AG04449 (cell line): ENCODE results near the gene TMEM255B.
"Not testable (repeated sequence)": the region's sequence is repeated elsewhere in the genome, so short reads cannot be mapped to it uniquely, and the experiment has no call there.

Source experiments
- CTCF ChIA-PET: fragments of 350-600 bp; formaldehyde crosslinking; extraction: SDS; loops from one replicate; lab custom pipeline; 2021; ENCODE audit warnings: antibody characterized with exemption; lab: Yijun Ruan, JAX
- POLR2A ChIA-PET: fragments of 400-600, 350-600 bp; formaldehyde crosslinking; extraction: SDS; loops from one replicate; lab custom pipeline; 2020; ENCODE audit warnings: antibody characterized with exemption, inconsistent platforms; lab: Yijun Ruan, JAX
- DNase-seq: peaks from one replicate; pipeline ENCODE4 v3.0.0-alpha.2; 2010; ENCODE audit warnings: low read depth, low spot score
- H3K4me3 ChIP-seq: 2 replicates; pipeline ENCODE4 v1.5.1; 2011; ENCODE audit warnings: low read depth, mild to moderate bottlenecking, control low read depth, low read length
- TF ChIP-seq, protein P1 (sequence below): IDR thresholded peaks from one replicate; pipeline ENCODE4 v1.5.1; 2011; ENCODE audit warnings: mild to moderate bottlenecking, moderate library complexity, low read length, control low read depth, inconsistent platforms; ENCODE audit not compliant: insufficient read depth; ENCODE audit errors: missing control alignments

Gene TMEM255B

DNA sequence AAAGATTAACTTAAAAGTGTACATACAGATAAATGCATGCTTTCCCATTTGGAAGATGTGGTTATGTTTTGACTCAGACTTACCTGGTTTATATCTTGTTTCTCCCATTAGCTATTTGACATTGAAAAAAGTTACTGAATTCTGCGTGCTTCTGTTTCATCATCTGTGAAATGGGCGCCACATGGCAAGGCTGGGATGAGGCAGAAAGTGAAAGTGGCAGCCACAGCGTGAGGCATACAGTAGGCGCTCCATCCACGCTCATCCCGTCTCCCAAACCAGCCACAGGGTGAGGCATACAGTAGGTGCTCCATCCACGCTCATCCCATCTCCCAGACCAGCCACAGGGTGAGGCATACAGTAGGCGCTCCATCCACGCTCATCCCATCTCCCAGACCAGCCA is 14.0 kb upstream of the TMEM255B start:
- TF ChIP-seq, protein P1, sequence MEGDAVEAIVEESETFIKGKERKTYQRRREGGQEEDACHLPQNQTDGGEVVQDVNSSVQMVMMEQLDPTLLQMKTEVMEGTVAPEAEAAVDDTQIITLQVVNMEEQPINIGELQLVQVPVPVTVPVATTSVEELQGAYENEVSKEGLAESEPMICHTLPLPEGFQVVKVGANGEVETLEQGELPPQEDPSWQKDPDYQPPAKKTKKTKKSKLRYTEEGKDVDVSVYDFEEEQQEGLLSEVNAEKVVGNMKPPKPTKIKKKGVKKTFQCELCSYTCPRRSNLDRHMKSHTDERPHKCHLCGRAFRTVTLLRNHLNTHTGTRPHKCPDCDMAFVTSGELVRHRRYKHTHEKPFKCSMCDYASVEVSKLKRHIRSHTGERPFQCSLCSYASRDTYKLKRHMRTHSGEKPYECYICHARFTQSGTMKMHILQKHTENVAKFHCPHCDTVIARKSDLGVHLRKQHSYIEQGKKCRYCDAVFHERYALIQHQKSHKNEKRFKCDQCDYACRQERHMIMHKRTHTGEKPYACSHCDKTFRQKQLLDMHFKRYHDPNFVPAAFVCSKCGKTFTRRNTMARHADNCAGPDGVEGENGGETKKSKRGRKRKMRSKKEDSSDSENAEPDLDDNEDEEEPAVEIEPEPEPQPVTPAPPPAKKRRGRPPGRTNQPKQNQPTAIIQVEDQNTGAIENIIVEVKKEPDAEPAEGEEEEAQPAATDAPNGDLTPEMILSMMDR: no peak
- POLR2A ChIA-PET: no interaction called here
- CTCF ChIA-PET: no interaction called here
- H3K4me3 ChIP-seq: no peak overlapping the region
- DNase-seq: no peak

DNA sequence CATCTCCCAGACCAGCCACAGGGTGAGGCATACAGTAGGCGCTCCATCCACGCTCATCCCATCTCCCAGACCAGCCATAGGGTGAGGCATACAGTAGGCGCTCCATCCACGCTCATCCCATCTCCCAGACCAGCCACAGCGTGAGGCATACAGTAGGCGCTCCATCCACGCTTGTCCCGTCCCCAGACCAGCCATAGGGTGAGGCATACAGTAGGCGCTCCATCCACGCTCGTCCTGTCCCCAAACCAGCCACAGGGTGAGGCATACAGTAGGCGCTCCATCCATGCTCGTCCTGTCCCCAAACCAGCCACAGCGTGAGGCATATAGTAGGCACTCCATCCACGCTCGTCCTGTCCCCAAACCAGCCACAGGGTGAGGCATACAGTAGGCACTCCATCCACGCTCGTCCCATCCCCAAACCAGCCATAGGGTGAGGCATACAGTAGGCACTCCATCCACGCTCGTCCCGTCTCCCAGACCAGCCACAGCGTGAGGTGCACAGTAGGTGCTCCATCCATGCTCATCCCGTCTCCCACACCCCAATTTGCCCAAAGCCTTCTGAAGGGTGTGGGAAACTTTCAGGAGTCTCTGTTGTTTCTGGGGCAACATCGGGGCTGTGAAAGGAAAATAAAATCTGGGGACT is 13.4 kb upstream of the TMEM255B start:
- CTCF ChIA-PET, H3K4me3 ChIP-seq, DNase-seq, POLR2A ChIA-PET: not testable (repeated sequence)

DNA sequence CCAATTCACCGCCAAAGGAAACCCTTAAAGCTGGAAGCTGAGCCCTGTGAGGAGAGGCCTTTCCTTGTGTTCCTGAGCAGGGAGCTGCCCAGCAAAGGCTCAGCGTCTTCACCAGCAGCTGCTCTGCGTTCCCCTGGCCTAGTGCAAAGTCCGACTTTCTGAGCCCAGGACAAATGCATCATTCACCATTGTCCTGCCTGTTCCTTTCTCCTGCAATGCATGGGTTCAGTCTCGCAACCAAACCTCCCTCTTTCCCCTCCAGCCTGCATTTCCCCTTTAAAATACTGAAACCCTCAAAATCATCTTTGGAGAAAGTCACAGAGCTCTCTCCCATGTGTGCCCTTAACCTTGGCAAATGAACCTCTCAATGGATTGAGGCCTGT is 12.9 kb upstream of the TMEM255B start:
- TF ChIP-seq, protein P1: no peak
- DNase-seq: no peak
- H3K4me3 ChIP-seq: no peak overlapping the region
- POLR2A ChIA-PET: no interaction called here
- CTCF ChIA-PET: no interaction called here

DNA sequence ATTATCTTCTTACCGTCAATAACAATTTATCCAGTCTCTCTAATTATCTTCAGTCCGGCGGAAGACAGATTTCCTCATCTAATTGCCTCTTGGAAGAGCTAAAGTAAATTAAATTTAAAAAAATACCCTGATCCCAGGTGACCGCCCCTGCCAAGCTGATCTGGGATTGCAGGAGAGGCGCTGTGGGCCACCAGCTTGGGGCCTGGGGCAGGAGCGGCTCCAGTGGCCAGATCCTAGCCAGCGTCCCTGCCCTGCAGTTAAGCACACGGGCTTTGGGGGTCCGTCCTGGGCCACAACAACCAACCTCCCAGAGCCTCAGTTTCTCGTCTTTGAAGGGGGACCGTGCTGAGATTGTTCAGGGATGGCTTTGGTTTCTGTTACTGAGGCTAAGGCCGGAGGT is 12.4 kb upstream of the TMEM255B start:
- H3K4me3 ChIP-seq: no peak overlapping the region
- CTCF ChIA-PET: no interaction called here
- POLR2A ChIA-PET: no interaction called here
- TF ChIP-seq, protein P1: no peak
- no peak for DNase-seq

DNA sequence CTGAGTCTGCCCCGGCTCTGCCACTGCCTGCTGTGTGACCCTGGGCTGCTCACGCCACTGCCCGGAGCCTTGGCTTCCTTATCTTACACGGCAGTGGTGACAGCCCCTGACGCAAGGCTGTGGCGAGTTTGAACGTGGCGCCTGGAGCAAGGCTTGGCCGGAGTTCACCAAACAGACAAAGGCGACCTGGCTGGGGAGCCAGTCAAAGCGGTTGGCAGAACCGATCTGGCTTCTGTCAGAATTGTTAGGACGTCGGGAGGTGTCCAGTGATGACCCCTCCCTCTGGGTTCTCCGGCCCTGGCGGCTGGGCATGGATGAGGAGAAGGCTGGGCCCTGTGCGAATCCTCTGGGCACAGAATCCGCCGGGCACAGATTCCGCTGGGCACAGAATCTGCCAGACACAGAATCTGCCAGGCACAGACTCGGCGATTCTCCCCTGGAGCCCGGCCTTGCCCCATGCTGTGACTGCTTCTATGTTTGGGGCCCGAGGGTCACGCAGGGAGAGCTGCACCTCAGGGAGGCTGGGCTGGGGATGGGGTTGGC is 11.7 kb upstream of the TMEM255B start:
- TF ChIP-seq, protein P1: no peak
- no peak overlapping the region for H3K4me3 ChIP-seq
- CTCF ChIA-PET: no interaction called here
- POLR2A ChIA-PET: no interaction called here
- DNase-seq: no peak

DNA sequence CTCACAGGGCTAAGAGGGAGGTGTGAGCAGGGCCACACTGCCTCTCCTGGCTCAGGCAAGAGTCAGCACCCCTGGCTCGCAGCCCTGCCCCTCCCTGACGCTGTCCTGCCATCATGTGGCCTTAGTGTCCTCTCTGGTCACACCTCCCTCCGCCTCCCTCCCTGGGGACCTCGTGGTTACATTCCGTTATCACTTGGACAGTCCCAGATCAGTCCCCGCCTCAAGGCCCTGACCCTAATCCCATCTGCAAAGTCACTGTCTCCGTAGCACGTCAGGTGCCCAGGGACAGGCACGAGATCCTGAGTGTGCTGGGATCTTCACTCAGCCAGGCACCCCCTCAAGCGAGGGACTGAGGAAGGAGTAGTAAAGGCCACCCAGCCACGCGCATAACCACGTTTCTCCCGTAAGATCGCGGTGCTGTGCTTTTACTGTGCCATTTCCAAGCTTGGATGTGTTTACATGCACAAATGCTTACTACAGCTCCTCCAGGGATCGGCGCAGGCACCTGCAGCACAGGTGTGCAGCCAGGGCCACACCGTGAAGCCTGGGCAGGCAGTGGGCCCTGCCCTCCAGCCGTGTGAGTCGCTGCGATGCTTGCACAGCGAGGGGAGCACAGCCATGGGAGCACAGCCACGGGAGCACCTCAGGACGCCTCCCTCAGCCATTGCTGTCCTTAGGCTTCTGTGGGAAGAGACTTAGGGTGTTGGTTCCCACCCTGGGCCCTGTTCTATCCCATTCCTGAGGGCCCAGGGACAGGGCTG is 10.7 kb upstream of the TMEM255B start:
- POLR2A ChIA-PET: no interaction called here
- H3K4me3 ChIP-seq: no peak overlapping the region
- CTCF ChIA-PET: no interaction called here

More for the DNA sequence above, 10.7 kb upstream of the TMEM255B start:
- DNase-seq: no peak
- TF ChIP-seq, protein P1: no peak
